Measurements from ENCODE around the gene BRME1. TPM values are rescaled to one million over a fixed set of nuclear protein-coding genes. Genes with fewer than 3 reads are reported as not detected.

Gene BRME1
- total and polyA plus RNA-seq, 2 of the 13 experiments (the other 11 are each of a cell fraction or from before 2014, with no cell fraction given) = 0.74 to 1.5 TPM

DNA sequence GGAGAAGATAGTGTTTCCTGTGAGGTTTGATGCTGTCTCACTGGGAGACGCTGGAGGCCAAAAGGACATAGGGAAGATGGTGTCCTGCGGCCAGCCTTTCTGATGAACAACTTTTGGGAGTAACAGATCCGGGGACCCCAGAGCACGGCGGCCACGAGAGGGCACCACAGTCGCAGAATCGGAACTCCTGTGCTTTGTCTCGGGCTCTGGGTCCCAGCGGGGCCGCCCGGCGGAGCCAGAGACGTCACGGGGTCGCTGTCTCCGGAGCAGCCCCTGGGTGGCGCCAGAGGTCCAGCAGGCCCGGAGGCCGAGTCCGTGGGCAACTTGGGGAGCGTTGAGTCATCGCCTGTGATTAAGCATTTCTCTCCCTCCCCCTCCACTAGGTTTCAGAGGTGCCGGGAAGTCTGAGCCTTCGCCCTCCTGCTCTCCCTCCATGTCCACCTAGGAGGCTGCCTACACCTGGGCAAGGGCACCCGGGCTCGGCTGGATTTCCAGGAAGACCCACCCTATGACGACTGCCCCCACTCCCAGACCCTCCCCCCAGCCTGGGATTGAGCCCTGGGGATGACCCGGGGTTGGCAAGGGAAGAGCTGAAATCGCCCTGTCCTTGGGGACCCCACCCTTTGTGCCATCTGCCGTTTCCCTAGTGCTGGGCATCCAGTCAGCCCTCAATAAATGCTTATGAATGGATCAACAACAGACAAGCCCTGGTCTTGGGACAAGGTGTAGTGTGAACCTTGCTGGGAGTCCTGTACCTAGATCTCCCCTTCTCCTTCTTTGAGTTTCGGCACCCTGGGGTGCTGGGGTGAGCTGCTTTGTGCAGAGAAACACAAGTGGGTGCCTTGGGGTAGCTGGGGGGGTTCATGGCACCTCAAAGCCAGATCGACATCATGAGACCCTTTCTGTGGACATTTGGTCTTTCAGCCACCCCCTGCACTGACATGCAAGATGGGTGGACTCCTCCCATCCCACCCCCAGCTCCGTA, 25.6 kb downstream of the BRME1 start (continued):
- no peak for TF ChIP-seq RBFOX2 (IDR thresholded peaks at IDR 0.05; ENCODE audit: low read depth, low read length)
- TF ChIP-seq RXRA (CRISPR knock-in tag; IDR thresholded peaks at IDR 0.05) = peak; percentile 63
- TF ChIP-seq NFATC3 (CRISPR knock-in tag; IDR thresholded peaks at IDR 0.05) = no peak
- TF ChIP-seq, protein P1, sequence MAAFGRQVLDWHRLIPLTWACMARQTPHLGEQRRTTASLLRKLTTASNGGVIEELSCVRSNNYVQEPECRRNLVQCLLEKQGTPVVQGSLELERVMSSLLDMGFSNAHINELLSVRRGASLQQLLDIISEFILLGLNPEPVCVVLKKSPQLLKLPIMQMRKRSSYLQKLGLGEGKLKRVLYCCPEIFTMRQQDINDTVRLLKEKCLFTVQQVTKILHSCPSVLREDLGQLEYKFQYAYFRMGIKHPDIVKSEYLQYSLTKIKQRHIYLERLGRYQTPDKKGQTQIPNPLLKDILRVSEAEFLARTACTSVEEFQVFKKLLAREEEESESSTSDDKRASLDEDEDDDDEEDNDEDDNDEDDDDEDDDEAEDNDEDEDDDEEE (CRISPR knock-in tag; IDR thresholded peaks at IDR 0.05) = no peak
- TF ChIP-seq, protein P2, sequence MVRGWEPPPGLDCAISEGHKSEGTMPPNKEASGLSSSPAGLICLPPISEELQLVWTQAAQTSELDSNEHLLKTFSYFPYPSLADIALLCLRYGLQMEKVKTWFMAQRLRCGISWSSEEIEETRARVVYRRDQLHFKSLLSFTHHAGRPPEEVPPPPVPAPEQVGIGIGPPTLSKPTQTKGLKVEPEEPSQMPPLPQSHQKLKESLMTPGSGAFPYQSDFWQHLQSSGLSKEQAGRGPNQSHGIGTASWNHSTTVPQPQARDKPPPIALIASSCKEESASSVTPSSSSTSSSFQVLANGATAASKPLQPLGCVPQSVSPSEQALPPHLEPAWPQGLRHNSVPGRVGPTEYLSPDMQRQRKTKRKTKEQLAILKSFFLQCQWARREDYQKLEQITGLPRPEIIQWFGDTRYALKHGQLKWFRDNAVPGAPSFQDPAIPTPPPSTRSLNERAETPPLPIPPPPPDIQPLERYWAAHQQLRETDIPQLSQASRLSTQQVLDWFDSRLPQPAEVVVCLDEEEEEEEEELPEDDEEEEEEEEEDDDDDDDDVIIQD (CRISPR knock-in tag; IDR thresholded peaks at IDR 0.05; ENCODE audit: low read depth) = no peak
- no peak for TF ChIP-seq PHB2 (IDR thresholded peaks at IDR 0.05; ENCODE audit: partially characterized antibody)
- TF ChIP-seq, protein P3, sequence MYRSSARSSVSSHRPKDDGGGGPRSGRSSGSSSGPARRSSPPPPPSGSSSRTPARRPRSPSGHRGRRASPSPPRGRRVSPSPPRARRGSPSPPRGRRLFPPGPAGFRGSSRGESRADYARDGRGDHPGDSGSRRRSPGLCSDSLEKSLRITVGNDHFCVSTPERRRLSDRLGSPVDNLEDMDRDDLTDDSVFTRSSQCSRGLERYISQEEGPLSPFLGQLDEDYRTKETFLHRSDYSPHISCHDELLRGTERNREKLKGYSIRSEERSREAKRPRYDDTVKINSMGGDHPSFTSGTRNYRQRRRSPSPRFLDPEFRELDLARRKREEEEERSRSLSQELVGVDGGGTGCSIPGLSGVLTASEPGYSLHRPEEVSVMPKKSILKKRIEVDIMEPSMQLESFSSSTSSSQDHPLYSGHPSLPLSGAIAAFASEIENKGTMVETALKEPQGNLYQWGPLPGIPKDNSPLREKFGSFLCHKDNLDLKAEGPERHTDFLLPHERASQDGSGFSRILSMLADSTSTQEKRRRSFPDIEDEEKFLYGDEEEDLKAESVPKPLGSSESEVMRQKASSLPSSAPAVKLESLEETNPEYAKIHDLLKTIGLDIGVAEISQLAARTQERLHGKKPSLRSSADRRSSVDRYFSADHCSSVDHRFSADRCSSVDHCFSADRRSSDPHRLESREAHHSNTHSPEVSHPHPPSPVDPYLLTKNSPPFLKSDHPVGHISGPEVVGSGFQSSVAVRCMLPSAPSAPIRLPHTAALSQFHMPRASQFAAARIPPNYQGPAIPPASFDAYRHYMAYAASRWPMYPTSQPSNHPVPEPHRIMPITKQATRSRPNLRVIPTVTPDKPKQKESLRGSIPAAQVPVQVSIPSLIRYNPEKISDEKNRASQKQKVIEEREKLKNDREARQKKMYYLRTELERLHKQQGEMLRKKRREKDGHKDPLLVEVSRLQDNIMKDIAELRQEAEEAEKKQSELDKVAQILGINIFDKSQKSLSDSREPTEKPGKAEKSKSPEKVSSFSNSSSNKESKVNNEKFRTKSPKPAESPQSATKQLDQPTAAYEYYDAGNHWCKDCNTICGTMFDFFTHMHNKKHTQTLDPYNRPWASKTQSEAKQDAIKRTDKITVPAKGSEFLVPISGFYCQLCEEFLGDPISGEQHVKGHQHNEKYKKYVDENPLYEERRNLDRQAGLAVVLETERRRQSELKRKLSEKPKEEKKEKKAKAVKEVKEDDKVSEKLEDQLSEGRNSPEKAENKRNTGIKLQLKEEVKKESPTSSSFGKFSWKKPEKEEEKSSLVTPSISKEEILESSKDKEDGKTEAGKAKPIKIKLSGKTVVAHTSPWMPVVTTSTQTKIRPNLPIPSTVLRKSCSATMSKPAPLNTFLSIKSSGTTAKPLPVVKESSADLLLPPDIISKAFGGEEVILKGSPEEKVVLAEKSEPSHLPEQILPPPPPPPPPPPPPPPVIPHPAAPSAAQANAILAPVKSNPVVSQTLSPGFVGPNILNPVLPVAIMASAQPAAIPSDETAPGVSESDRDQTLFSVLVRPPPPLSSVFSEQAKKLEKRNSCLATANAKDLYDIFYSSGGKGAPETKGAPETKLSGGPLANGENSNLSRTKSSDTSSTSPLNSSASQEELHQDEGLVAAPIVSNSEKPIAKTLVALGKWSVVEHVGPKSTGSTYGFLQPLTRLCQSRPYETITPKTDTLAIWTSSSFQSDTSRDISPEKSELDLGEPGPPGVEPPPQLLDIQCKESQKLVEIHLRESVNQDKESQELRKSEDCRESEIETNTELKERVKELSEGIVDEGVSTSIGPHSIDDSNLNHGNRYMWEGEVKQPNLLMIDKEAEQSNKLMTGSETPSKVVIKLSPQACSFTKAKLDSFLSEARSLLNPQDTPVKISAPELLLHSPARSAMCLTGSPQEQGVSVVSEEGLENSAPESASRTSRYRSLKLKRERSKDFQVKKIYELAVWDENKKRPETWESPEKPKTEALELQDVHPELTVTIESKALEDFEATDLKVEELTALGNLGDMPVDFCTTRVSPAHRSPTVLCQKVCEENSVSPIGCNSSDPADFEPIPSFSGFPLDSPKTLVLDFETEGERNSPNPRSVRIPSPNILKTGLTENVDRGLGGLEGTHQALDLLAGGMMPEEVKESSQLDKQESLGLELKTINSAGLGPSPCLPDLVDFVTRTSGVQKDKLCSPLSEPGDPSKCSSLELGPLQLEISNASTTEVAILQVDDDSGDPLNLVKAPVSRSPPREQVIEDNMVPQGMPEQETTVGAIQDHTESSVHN (CRISPR knock-in tag; IDR thresholded peaks at IDR 0.05) = no peak
- no peak for TF ChIP-seq NCOR1 (IDR thresholded peaks at IDR 0.05; ENCODE audit: borderline replicate concordance, low read length)
- TF ChIP-seq TBL1XR1 (IDR thresholded peaks at IDR 0.05; ENCODE audit: borderline replicate concordance, low read length, partially characterized antibody) = no peak
- no peak for TF ChIP-seq SP4 (CRISPR knock-in tag; IDR thresholded peaks at IDR 0.05)
- TF ChIP-seq, protein P4, sequence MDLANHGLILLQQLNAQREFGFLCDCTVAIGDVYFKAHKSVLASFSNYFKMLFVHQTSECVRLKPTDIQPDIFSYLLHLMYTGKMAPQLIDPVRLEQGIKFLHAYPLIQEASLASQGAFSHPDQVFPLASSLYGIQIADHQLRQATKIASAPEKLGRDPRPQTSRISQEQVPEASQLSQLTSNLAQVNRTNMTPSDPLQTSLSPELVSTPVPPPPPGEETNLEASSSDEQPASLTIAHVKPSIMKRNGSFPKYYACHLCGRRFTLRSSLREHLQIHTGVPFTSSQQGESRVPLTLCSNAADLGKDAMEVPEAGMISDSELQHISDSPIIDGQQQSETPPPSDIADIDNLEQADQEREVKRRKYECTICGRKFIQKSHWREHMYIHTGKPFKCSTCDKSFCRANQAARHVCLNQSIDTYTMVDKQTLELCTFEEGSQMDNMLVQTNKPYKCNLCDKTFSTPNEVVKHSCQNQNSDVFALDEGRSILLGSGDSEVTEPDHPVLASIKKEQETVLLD (CRISPR knock-in tag; IDR thresholded peaks at IDR 0.05; ENCODE audit: low read depth) = no peak
- no peak for TF ChIP-seq GATA4 (IDR thresholded peaks at IDR 0.05; ENCODE audit: borderline replicate concordance, low read depth)
- TF ChIP-seq TCF7L2 (IDR thresholded peaks at IDR 0.05; ENCODE audit: low read depth, low read length) = no peak
- no peak for TF ChIP-seq CCAR2 (optimal IDR thresholded peaks at IDR 0.05; ENCODE audit: low read depth, low read length)
- no peak for TF ChIP-seq ZNF709 (CRISPR knock-in tag; IDR thresholded peaks at IDR 0.05)
- no peak for TF ChIP-seq ZNF296 (CRISPR knock-in tag; conservative IDR thresholded peaks at IDR 0.05)
